OCI-LY3 (cell line): ENCODE results near the gene CRTAC1.

ENCODE experiments used
- EZH2phosphoT487 ChIP-seq: fragments of 200-600 bp; shearing (Covaris generic); IDR thresholded peaks from 2 replicates; pipeline ENCODE4 v1.6.1; 2018; ENCODE audit warnings: antibody characterized with exemption, mixed run types, low read depth
- TF ChIP-seq, protein P1 (sequence below): fragments of 200-600, 300-600 bp; sonication (generic); IDR thresholded peaks from 2 replicates; pipeline ENCODE4 v1.5.1; 2014; ENCODE audit warnings: antibody characterized with exemption, low read length, low read depth

DNA sequence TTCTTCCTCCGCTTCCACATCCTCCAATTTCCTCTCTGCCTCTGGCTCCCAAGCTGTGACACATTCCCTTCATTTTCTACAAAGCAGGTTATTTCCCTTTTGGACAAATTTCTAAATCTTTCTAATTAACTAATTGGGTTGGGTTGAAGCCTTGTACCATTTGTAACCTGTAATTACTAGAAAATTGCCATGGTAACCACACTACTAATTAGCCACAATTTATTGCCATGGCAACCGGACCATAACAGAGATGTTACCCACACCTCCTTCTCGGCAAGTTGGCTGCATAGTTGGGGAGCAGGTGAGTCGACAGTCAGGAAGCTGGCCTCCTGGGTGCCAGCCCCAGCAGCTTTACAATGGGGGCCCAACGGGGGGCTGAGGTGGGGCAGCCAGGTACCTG lies 119.2 kb downstream of the CRTAC1 start:
- TF ChIP-seq, protein P1, sequence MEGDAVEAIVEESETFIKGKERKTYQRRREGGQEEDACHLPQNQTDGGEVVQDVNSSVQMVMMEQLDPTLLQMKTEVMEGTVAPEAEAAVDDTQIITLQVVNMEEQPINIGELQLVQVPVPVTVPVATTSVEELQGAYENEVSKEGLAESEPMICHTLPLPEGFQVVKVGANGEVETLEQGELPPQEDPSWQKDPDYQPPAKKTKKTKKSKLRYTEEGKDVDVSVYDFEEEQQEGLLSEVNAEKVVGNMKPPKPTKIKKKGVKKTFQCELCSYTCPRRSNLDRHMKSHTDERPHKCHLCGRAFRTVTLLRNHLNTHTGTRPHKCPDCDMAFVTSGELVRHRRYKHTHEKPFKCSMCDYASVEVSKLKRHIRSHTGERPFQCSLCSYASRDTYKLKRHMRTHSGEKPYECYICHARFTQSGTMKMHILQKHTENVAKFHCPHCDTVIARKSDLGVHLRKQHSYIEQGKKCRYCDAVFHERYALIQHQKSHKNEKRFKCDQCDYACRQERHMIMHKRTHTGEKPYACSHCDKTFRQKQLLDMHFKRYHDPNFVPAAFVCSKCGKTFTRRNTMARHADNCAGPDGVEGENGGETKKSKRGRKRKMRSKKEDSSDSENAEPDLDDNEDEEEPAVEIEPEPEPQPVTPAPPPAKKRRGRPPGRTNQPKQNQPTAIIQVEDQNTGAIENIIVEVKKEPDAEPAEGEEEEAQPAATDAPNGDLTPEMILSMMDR: no peak
- no peak for TF ChIP-seq EZH2phosphoT487
